GM12878 (cell line): ENCODE measurements around the gene SMC5. TPM values are rescaled to one million over a fixed set of nuclear protein-coding genes. Genes with fewer than 3 reads are reported as not detected.

Source experiments
- BACH1 ChIP-seq: fragments of 450-650 bp; IDR thresholded peaks from 2 replicates; pipeline ENCODE4 v1.6.1; 2017; ENCODE audit warnings: mild to moderate bottlenecking, borderline replicate concordance
- EED ChIP-seq: sonication (generic); IDR thresholded peaks from 2 replicates; pipeline ENCODE4 v1.6.1; 2016; ENCODE audit warnings: antibody characterized with exemption, low read depth
- EZH2 ChIP-seq: IDR thresholded peaks from 2 replicates; pipeline ENCODE4 v1.6.1; 2012; ENCODE audit warnings: low read depth, mild to moderate bottlenecking, control low read depth, inconsistent platforms, low read length, borderline replicate concordance; ENCODE audit not compliant: control insufficient read depth
- IKZF2 ChIP-seq, 2 experiments: fragments of 450-650 bp; IDR thresholded peaks; 2 replicates each; pipeline ENCODE4 v1.6.1; 2017; ENCODE audit warnings: mild to moderate bottlenecking in 2 of 2, moderate library complexity in 2 of 2
- JUND ChIP-seq: IDR thresholded peaks from 2 replicates; pipeline ENCODE4 v1.6.1; 2012; ENCODE audit warnings: low read depth, mild to moderate bottlenecking, low read length, improper control_type of control experiment, moderate library complexity
- NFIC ChIP-seq: IDR thresholded peaks from 2 replicates; pipeline ENCODE4 v1.6.1; 2012; ENCODE audit warnings: low read depth, mild to moderate bottlenecking, inconsistent platforms, low read length, moderate library complexity
- SIX5 ChIP-seq: IDR thresholded peaks from 2 replicates; pipeline ENCODE4 v1.6.1; 2011; ENCODE audit warnings: mild to moderate bottlenecking, low read depth, low read length, moderate library complexity; ENCODE audit not compliant: severe bottlenecking
- SPI1 ChIP-seq: IDR thresholded peaks from 2 replicates; pipeline ENCODE4 v1.6.1; 2011; ENCODE audit warnings: low read depth, mild to moderate bottlenecking, low read length, moderate library complexity, borderline replicate concordance; ENCODE audit not compliant: insufficient read depth
- STAT1 ChIP-seq: fragments of 450-650 bp; conservative IDR thresholded peaks from 2 replicates; pipeline ENCODE4 v1.6.1; 2014; ENCODE audit warnings: antibody characterized with exemption, mild to moderate bottlenecking
- TBL1XR1 ChIP-seq: IDR thresholded peaks from 2 replicates; pipeline ENCODE4 v1.6.1; 2012; ENCODE audit warnings: low read depth, low read length, improper control_type of control experiment
- ZNF207 ChIP-seq: fragments of 450-650 bp; IDR thresholded peaks from 2 replicates; pipeline ENCODE4 v1.6.1; 2014; ENCODE audit warnings: antibody characterized with exemption, mild to moderate bottlenecking, borderline replicate concordance
- ZNF24 ChIP-seq: fragments of 450-650 bp; IDR thresholded peaks from 2 replicates; pipeline ENCODE4 v1.6.1; 2017; ENCODE audit warnings: antibody characterized with exemption, mild to moderate bottlenecking
- polyA plus RNA-seq, 11 experiments: library from polyadenylated mRNA; depleted of rRNA in 4 of 11; unstranded in 6 of 11; stranded (reverse) in 5 of 11; fragments of >200 nt; fragmentation: Nextera tagmentation in 4 of 11; fragmentation: Illumina TruSeq in 1 of 11; extraction: Ambion mirVana in 4 of 11; extraction: Trizol in 1 of 11; gene quantifications; 1 replicate in 1 of 11; 2 replicates in 10 of 11; pipeline versions ENCODE4 v1.2.1 to v1.2.3, GENCODE V29; 2011 to 2016; ENCODE audit warnings: inconsistent platforms in 2 of 11, missing spikeins in 2 of 11, low read depth in 1 of 11
- total RNA-seq, 4 experiments: library from RNA; depleted of rRNA in 3 of 4; stranded (reverse); fragments of >200 nt in 3 of 4; fragmentation: Illumina TruSeq in 1 of 4; extraction: Trizol in 1 of 4; gene quantifications; 2 replicates each; pipeline versions ENCODE4 v1.2.1 to v1.2.3, GENCODE V29; 2013 to 2021
- TF ChIP-seq, protein P1 (sequence below): fragments of 450-650 bp; IDR thresholded peaks from 2 replicates; pipeline ENCODE4 v1.6.1; 2017; ENCODE audit warnings: mild to moderate bottlenecking, low read depth, inconsistent platforms; ENCODE audit not compliant: poor library complexity, severe bottlenecking
- TF ChIP-seq, protein P2 (sequence below): IDR thresholded peaks from 2 replicates; pipeline ENCODE4 v1.6.1; 2012; ENCODE audit warnings: low read depth, low read length, improper control_type of control experiment
- TF ChIP-seq, protein P3 (sequence below): fragments of 450-650 bp; IDR thresholded peaks from 2 replicates; pipeline ENCODE4 v1.6.1; 2018; ENCODE audit warnings: borderline replicate concordance, mild to moderate bottlenecking; ENCODE audit not compliant: partially characterized antibody
- TF ChIP-seq, protein P4 (sequence below): fragments of 450-650 bp; IDR thresholded peaks from 2 replicates; pipeline ENCODE4 v1.6.1; 2017; ENCODE audit warnings: mild to moderate bottlenecking, moderate library complexity
- TF ChIP-seq, protein P5 (sequence below), 3 experiments: IDR thresholded peaks in 2 of 3; conservative IDR thresholded peaks in 1 of 3; 2 replicates each; pipeline ENCODE4 v1.5.1; 2011; ENCODE audit warnings: low read depth in 3 of 3, low read length in 3 of 3, mild to moderate bottlenecking in 3 of 3, control low read depth in 2 of 3, moderate library complexity in 2 of 3, inconsistent platforms in 1 of 3, mixed read lengths in 1 of 3; ENCODE audit not compliant: control insufficient read depth in 2 of 3, insufficient read depth in 1 of 3; ENCODE audit errors: extremely low read depth in 1 of 3

The SMC5 gene
- total and polyA plus RNA-seq, 10 of the 15 experiments (the other 5 are each of a cell fraction or from before 2014, with no cell fraction given), result 6.5 to 47.1 (median 22.9) TPM

DNA sequence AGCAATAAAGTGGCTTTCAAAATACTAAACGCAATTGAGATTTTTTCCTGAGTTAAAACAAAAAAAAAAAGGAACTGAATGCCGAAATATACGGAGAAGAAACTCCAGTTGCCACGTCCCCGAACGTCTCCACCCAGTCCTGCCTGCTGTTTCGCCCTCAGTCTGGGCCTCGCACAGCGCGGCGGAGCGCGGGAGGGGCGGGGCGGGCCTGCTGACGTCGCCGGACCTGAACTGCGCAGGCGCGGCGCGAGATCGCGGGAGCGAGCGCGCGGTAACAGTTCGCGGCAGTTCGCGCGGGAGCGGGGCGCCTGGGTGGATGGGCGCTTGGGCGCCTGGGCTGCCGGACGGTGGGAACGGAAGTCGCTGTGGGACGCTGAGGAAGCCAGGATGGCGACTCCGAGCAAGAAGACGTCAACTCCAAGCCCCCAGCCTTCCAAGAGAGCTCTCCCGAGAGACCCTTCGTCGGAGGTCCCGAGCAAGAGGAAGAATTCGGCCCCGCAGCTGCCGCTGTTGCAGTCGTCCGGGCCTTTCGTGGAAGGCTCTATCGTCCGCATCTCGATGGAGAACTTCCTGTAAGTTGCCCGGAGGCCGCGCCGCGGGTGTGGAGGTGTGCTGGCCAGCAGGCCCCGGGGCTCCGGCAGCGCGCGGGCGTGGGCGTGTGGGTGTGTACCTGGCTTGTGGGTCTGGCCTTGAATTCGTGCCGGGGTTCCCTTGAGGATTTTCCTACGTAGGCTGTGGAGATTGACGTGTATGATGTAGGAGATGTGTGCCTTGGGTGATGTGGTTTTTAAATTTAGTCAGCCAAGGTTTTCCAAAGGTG lies at the start of gene SMC5 (continued):
- TF ChIP-seq, protein P1, sequence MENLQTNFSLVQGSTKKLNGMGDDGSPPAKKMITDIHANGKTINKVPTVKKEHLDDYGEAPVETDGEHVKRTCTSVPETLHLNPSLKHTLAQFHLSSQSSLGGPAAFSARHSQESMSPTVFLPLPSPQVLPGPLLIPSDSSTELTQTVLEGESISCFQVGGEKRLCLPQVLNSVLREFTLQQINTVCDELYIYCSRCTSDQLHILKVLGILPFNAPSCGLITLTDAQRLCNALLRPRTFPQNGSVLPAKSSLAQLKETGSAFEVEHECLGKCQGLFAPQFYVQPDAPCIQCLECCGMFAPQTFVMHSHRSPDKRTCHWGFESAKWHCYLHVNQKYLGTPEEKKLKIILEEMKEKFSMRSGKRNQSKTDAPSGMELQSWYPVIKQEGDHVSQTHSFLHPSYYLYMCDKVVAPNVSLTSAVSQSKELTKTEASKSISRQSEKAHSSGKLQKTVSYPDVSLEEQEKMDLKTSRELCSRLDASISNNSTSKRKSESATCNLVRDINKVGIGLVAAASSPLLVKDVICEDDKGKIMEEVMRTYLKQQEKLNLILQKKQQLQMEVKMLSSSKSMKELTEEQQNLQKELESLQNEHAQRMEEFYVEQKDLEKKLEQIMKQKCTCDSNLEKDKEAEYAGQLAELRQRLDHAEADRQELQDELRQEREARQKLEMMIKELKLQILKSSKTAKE, result no peak
- TF ChIP-seq ZNF207, result peak; percentile 33; the same call in 1 of the 2 replicates
- peak; percentile 87 for TF ChIP-seq BACH1
- TF ChIP-seq ZNF24, result no peak
- no peak for TF ChIP-seq SIX5
- TF ChIP-seq, protein P2, sequence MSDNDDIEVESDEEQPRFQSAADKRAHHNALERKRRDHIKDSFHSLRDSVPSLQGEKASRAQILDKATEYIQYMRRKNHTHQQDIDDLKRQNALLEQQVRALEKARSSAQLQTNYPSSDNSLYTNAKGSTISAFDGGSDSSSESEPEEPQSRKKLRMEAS, result no peak; the same call in 1 of the 2 replicates
- TF ChIP-seq TBL1XR1, result 0 out of 2 replicates have a peak, but pooled peaks have one; percentile 29
- TF ChIP-seq EED, result peak; percentile 53
- no peak; the same call in 1 of the 2 replicates for TF ChIP-seq NFIC
- TF ChIP-seq, protein P3, sequence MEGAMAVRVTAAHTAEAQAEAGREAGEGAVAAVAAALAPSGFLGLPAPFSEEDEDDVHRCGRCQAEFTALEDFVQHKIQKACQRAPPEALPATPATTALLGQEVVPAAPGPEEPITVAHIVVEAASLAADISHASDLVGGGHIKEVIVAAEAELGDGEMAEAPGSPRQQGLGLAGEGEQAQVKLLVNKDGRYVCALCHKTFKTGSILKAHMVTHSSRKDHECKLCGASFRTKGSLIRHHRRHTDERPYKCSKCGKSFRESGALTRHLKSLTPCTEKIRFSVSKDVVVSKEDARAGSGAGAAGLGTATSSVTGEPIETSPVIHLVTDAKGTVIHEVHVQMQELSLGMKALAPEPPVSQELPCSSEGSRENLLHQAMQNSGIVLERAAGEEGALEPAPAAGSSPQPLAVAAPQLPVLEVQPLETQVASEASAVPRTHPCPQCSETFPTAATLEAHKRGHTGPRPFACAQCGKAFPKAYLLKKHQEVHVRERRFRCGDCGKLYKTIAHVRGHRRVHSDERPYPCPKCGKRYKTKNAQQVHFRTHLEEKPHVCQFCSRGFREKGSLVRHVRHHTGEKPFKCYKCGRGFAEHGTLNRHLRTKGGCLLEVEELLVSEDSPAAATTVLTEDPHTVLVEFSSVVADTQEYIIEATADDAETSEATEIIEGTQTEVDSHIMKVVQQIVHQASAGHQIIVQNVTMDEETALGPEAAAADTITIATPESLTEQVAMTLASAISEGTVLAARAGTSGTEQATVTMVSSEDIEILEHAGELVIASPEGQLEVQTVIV, result no peak
- TF ChIP-seq, protein P4, sequence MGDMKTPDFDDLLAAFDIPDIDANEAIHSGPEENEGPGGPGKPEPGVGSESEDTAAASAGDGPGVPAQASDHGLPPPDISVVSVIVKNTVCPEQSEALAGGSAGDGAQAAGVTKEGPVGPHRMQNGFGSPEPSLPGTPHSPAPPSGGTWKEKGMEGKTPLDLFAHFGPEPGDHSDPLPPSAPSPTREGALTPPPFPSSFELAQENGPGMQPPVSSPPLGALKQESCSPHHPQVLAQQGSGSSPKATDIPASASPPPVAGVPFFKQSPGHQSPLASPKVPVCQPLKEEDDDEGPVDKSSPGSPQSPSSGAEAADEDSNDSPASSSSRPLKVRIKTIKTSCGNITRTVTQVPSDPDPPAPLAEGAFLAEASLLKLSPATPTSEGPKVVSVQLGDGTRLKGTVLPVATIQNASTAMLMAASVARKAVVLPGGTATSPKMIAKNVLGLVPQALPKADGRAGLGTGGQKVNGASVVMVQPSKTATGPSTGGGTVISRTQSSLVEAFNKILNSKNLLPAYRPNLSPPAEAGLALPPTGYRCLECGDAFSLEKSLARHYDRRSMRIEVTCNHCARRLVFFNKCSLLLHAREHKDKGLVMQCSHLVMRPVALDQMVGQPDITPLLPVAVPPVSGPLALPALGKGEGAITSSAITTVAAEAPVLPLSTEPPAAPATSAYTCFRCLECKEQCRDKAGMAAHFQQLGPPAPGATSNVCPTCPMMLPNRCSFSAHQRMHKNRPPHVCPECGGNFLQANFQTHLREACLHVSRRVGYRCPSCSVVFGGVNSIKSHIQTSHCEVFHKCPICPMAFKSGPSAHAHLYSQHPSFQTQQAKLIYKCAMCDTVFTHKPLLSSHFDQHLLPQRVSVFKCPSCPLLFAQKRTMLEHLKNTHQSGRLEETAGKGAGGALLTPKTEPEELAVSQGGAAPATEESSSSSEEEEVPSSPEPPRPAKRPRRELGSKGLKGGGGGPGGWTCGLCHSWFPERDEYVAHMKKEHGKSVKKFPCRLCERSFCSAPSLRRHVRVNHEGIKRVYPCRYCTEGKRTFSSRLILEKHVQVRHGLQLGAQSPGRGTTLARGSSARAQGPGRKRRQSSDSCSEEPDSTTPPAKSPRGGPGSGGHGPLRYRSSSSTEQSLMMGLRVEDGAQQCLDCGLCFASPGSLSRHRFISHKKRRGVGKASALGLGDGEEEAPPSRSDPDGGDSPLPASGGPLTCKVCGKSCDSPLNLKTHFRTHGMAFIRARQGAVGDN, result peak; percentile 60
- TF ChIP-seq SPI1, result 0 out of 2 replicates have a peak, but pooled peaks have one; percentile 14
- TF ChIP-seq, protein P5, sequence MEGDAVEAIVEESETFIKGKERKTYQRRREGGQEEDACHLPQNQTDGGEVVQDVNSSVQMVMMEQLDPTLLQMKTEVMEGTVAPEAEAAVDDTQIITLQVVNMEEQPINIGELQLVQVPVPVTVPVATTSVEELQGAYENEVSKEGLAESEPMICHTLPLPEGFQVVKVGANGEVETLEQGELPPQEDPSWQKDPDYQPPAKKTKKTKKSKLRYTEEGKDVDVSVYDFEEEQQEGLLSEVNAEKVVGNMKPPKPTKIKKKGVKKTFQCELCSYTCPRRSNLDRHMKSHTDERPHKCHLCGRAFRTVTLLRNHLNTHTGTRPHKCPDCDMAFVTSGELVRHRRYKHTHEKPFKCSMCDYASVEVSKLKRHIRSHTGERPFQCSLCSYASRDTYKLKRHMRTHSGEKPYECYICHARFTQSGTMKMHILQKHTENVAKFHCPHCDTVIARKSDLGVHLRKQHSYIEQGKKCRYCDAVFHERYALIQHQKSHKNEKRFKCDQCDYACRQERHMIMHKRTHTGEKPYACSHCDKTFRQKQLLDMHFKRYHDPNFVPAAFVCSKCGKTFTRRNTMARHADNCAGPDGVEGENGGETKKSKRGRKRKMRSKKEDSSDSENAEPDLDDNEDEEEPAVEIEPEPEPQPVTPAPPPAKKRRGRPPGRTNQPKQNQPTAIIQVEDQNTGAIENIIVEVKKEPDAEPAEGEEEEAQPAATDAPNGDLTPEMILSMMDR (IDR thresholded peaks at IDR 0.05 in 2 of 3, conservative IDR thresholded peaks at IDR 0.05 in 1 of 3; ENCODE audit: control insufficient read depth in 2 of 3, extremely low read depth in 1 of 3, insufficient read depth in 1 of 3, low read depth in 3 of 3, low read length in 3 of 3), result no peak
- TF ChIP-seq IKZF2 (IDR thresholded peaks at IDR 0.05), result peak; percentile 79 to 84
- TF ChIP-seq JUND, result no peak
- no peak for TF ChIP-seq STAT1
- no peak for TF ChIP-seq EZH2
